K562 (cell line): ENCODE data around the gene DRD3. TPM values are rescaled to one million over a fixed set of nuclear protein-coding genes. Genes with fewer than 3 reads are reported as not detected.

ENCODE experiments used
- ATAC-seq: fragments of 200-7000 bp; cut with Tn5 transposase; 3 replicates; pipeline ENCODE4 v1.9.1; 2020; ENCODE audit warnings: moderate library complexity
- BruUV-seq: library from RNA; stranded (reverse); fragments of 400-500 nt; replicated peaks from 2 replicates; lab custom pipeline; 2021; lab: Mats Ljungman, UMichigan
- CTCF ChIA-PET: fragments of 300-600 bp; formaldehyde crosslinking; extraction: SDS; loops from one replicate; lab custom pipeline; 2021; ENCODE audit warnings: low intra/inter-chr PET ratio; lab: Yijun Ruan, JAX
- POLR2A ChIA-PET: fragments of 300-600, 350-650 bp; sonication (Branson Sonifier 250); formaldehyde crosslinking; extraction: SDS; loops from one replicate; lab custom pipeline; 2021; ENCODE audit warnings: antibody characterized with exemption, inconsistent platforms; lab: Yijun Ruan, JAX
- DNase-seq, 4 experiments: peaks; one replicate each; pipeline versions ENCODE4 v3.0.0 to v3.0.0-alpha.2; 2011 to 2018; ENCODE audit warnings: low spot score in 3 of 4, mixed read lengths in 3 of 4; ENCODE audit errors: extremely low read depth in 1 of 4
- FAIRE-seq: peaks from 2 replicates; lab custom pipeline; 2011; peaks lifted over from hg19 to GRCh38; lab: Jason Lieb, UNC
- H2AFZ ChIP-seq: 2 replicates; pipeline ENCODE4 v1.6.0; 2011; ENCODE audit warnings: low read depth, low read length, control low read depth, inconsistent platforms
- H3K27ac ChIP-seq: fragments of 200-600 bp; 3 replicates; pipeline ENCODE4 v1.8.0; 2011; ENCODE audit warnings: low read depth, mild to moderate bottlenecking, control low read depth, inconsistent platforms, low read length, moderate library complexity, mixed read lengths; ENCODE audit errors: extremely low read depth
- H3K27me3 ChIP-seq, 2 experiments: fragments of 300-600 bp in 1 of 2; 2 replicates in 1 of 2; 3 replicates in 1 of 2; pipeline versions ENCODE4 v1.6.0 to v1.8.0; 2011; ENCODE audit warnings: inconsistent platforms in 2 of 2, low read length in 2 of 2, mild to moderate bottlenecking in 1 of 2, mixed read lengths in 1 of 2, moderate library complexity in 1 of 2; ENCODE audit not compliant: control insufficient read depth in 2 of 2, insufficient read depth in 2 of 2
- H3K36me3 ChIP-seq: fragments of 300-600 bp; 3 replicates; pipeline ENCODE4 v1.8.0; 2011; ENCODE audit warnings: mild to moderate bottlenecking, low read length, inconsistent platforms; ENCODE audit not compliant: control insufficient read depth, insufficient read depth
- H3K4me1 ChIP-seq, 2 experiments: fragments of 200-600 bp in 1 of 2; replicated peaks in 1 of 2; 2 replicates in 1 of 2; 3 replicates in 1 of 2; pipeline versions ENCODE4 v1.5.1 to v1.8.0; 2011; ENCODE audit warnings: inconsistent platforms in 2 of 2, low read length in 2 of 2, mild to moderate bottlenecking in 1 of 2, mixed read lengths in 1 of 2, moderate library complexity in 1 of 2; ENCODE audit not compliant: control insufficient read depth in 2 of 2, insufficient read depth in 2 of 2
- H3K4me2 ChIP-seq: 2 replicates; pipeline ENCODE4 v1.6.1; 2011; ENCODE audit warnings: low read length, control low read depth, inconsistent platforms, mixed read lengths; ENCODE audit not compliant: insufficient read depth
- H3K4me3 ChIP-seq: fragments of 200-600 bp; sonication (generic), shearing (Covaris generic); 2 replicates; pipeline ENCODE4 v1.5.1; 2016; ENCODE audit warnings: control low read depth, inconsistent platforms
- H3K79me2 ChIP-seq: fragments of 200-600 bp; 3 replicates; pipeline ENCODE4 v1.8.0; 2011; ENCODE audit warnings: low read length, inconsistent platforms; ENCODE audit not compliant: control insufficient read depth, insufficient read depth
- H3K9ac ChIP-seq, 2 experiments: 2 replicates each; pipeline versions ENCODE4 v1.6.0 to v1.6.1; 2011; ENCODE audit warnings: low read depth in 2 of 2, low read length in 2 of 2, control low read depth in 1 of 2, inconsistent platforms in 1 of 2, mild to moderate bottlenecking in 1 of 2, mixed read lengths in 1 of 2; ENCODE audit not compliant: insufficient read depth in 1 of 2
- H3K9me1 ChIP-seq: one replicate; pipeline ENCODE4 v1.6.0; 2011; ENCODE audit warnings: inconsistent platforms, mild to moderate bottlenecking, low read length, moderate library complexity; ENCODE audit not compliant: control insufficient read depth, insufficient read depth
- H3K9me3 ChIP-seq: replicated peaks from 2 replicates; pipeline ENCODE4 v1.5.1; 2011; ENCODE audit warnings: low read depth, low read length, inconsistent platforms; ENCODE audit not compliant: control insufficient read depth, insufficient read depth
- H4K20me1 ChIP-seq: replicated peaks from 2 replicates; pipeline ENCODE4 v1.6.1; 2011; ENCODE audit warnings: low read length, inconsistent platforms, mixed read lengths; ENCODE audit not compliant: control insufficient read depth, insufficient read depth
- BCLAF1 ChIP-seq, 2 experiments: fragments of 450-650 bp in 1 of 2; IDR thresholded peaks; 2 replicates each; pipeline ENCODE4 v1.6.1; 2011 to 2017; ENCODE audit warnings: low read depth in 2 of 2, antibody characterized with exemption in 1 of 2, borderline replicate concordance in 1 of 2, low read length in 1 of 2, mild to moderate bottlenecking in 1 of 2, mixed read lengths in 1 of 2; ENCODE audit not compliant: control insufficient read depth in 1 of 2
- EWSR1 ChIP-seq: fragments of 450-650 bp; IDR thresholded peaks from 2 replicates; pipeline ENCODE4 v1.6.1; 2018; ENCODE audit warnings: borderline replicate concordance, mild to moderate bottlenecking, low read depth, moderate library complexity; ENCODE audit not compliant: partially characterized antibody
- TEAD1 ChIP-seq, 2 experiments: fragments of 450-650 bp in 1 of 2; sonication (generic) in 1 of 2; formaldehyde crosslinking; IDR thresholded peaks; 2 replicates each; pipeline versions ENCODE4 v1.4.0 to v1.8.0; 2020 to 2022; ENCODE audit warnings: mild to moderate bottlenecking in 2 of 2, missing genetic modification reagents in 1 of 2
- ZNF282 ChIP-seq: sonication (generic); formaldehyde crosslinking; IDR thresholded peaks from 2 replicates; pipeline ENCODE4 v1.8.1; 2023; ENCODE audit warnings: missing genetic modification reagents
- ZNF436 ChIP-seq: fragments of 250-450, 450-650 bp; sonication (Bioruptor Pico); formaldehyde crosslinking; IDR thresholded peaks from 2 replicates; pipeline ENCODE4 v1.7.0; 2020; ENCODE audit warnings: mild to moderate bottlenecking
- ZNF511 ChIP-seq: sonication (generic); formaldehyde crosslinking; IDR thresholded peaks from 2 replicates; pipeline ENCODE4 v1.8.0; 2022; ENCODE audit warnings: mild to moderate bottlenecking, missing genetic modification reagents
- WGBS: fragments of 100-300 bp; shearing (Covaris generic); methylation state at CpG from one replicate; pipeline ENCODE4 v1.1.6; 2016; ENCODE audit warnings: low coverage, mixed read lengths; ENCODE audit not compliant: insufficient coverage; ENCODE audit errors: missing lambda C conversion rate; 5-methylcytosine and 5-hydroxymethylcytosine counted together
- in situ Hi-C: fragments of 300-500 bp; cut with MboI; formaldehyde crosslinking; loops from 4 replicates; pipeline ENCODE4 v1.15.0; 2018; ENCODE audit warnings: inconsistent platforms, mixed read lengths
- intact Hi-C: fragments of 100-400 bp; cut with micrococcal nuclease; formaldehyde crosslinking; loops from 2 replicates; pipeline ENCODE4 v1.14.2; 2022
- polyA plus RNA-seq, 8 experiments: library from polyadenylated mRNA; depleted of rRNA in 4 of 8; stranded (reverse) in 5 of 8; unstranded in 3 of 8; fragments of >200 nt; fragmentation: Nextera tagmentation in 2 of 8; fragmentation: Illumina TruSeq in 1 of 8; extraction: Ambion mirVana in 2 of 8; extraction: Trizol in 1 of 8; gene quantifications; 2 replicates each; pipeline versions ENCODE4 v1.2.1 to v1.2.3, GENCODE V29; 2011 to 2014; ENCODE audit warnings: inconsistent platforms in 1 of 8, missing spikeins in 1 of 8
- total RNA-seq, 7 experiments: library from RNA; depleted of rRNA in 6 of 7; stranded (reverse); fragments of >200 nt in 6 of 7; fragmentation: Illumina TruSeq in 2 of 7; extraction: Trizol in 2 of 7; gene quantifications; 2 replicates each; pipeline versions ENCODE4 v1.2.1 to v1.2.3, GENCODE V29; 2011 to 2021; ENCODE audit warnings: low replicate concordance in 1 of 7

The DRD3 gene
- total and polyA plus RNA-seq, 9 of the 15 experiments (the other 6 are each of a cell fraction or from before 2014, with no cell fraction given): not detected

GRCh38 chr3:114108137-114108536 is 70.7 kb downstream of the DRD3 start:
- H3K9me3 ChIP-seq: no peaks in the 10 kb centered on the region
- BruUV-seq: no TSS peak
- 0% methylated on average over 3 of the region's 8 CpGs for WGBS
- H3K27me3 ChIP-seq: no peaks in the 10 kb centered on the region; a peak in 1 of 5 replicates
- no peak overlapping the region for H3K4me2 ChIP-seq
- in situ Hi-C loops: no loop called here
- no peak for ATAC-seq
- no peak overlapping the region for H3K27ac ChIP-seq
- DNase-seq: no peak
- H3K9me1 ChIP-seq: no peaks in the 10 kb centered on the region
- no peaks in the 10 kb centered on the region for H4K20me1 ChIP-seq
- FAIRE-seq: no peak
- no peaks in the 10 kb centered on the region for H3K36me3 ChIP-seq
- CTCF ChIA-PET: interaction anchor here (0.6 kb wide), 1 partner anchor 456 kb away, joined by 4 read pairs; no protein-coding TSS in a partner anchor
- POLR2A ChIA-PET: no interaction called here
- no peaks in the 10 kb centered on the region for H3K4me1 ChIP-seq
- TF ChIP-seq TEAD1 (CRISPR knock-in tag; IDR thresholded peaks at IDR 0.05): no peak
- no peak for TF ChIP-seq ZNF282
- no peaks in the 10 kb centered on the region for H3K79me2 ChIP-seq
- intact Hi-C loops: no loop called here
- no peak overlapping the region for H2AFZ ChIP-seq
- H3K4me3 ChIP-seq: no peak overlapping the region
- no peak overlapping the region for H3K9ac ChIP-seq

GRCh38 chr3:114104414-114104813 is 74.4 kb downstream of the DRD3 start:
- FAIRE-seq (no peak), ATAC-seq (no peak)
- no peaks in the 10 kb centered on the region for H3K79me2 ChIP-seq
- in situ Hi-C loops: no loop called here
- no peak overlapping the region for H3K4me2 ChIP-seq
- WGBS: 3% methylated on average over 3 of the region's 3 CpGs
- no peak overlapping the region for H3K27ac ChIP-seq
- H3K4me3 ChIP-seq: no peak overlapping the region
- no peak overlapping the region for H2AFZ ChIP-seq
- CTCF ChIA-PET: no interaction called here
- H3K9me1 ChIP-seq: no peaks in the 10 kb centered on the region
- no peak overlapping the region for H3K9ac ChIP-seq
- POLR2A ChIA-PET: no interaction called here
- BruUV-seq: no TSS peak
- no peaks in the 10 kb centered on the region; a peak in 1 of 5 replicates for H3K27me3 ChIP-seq
- H3K9me3 ChIP-seq: no peaks in the 10 kb centered on the region
- TF ChIP-seq BCLAF1 (IDR thresholded peaks at IDR 0.05; ENCODE audit: borderline replicate concordance in 1 of 2, control insufficient read depth in 1 of 2, low read depth in 2 of 2, low read length in 1 of 2) (no peak), ZNF436 (CRISPR knock-in tag) (no peak), ZNF511 (CRISPR knock-in tag) (no peak), EWSR1 (no peak)
- TF ChIP-seq, all 486 proteins: peak for 0
- Histone ChIP-seq H3K36me3 (no peaks in the 10 kb centered on the region), H4K20me1 (no peaks in the 10 kb centered on the region), H3K4me1 (no peaks in the 10 kb centered on the region)
- intact Hi-C loops: no loop called here
- DNase-seq: no peak
